Sciatic nerve (tissue), 2 donors: ENCODE results near the gene DRGX. TPM values are rescaled to one million over a fixed set of nuclear protein-coding genes. Genes with fewer than 3 reads are reported as not detected.

ENCODE experiments used
- ATAC-seq: fragments of 200-7000 bp; cut with Tn5 transposase; one replicate; pipeline ENCODE4 v1.9.1; 2020; ENCODE audit warnings: mild to moderate bottlenecking, moderate library complexity
- DNase-seq: peaks from one replicate; pipeline ENCODE4 v3.0.0-alpha.2; 2020; ENCODE audit warnings: low spot score
- intact Hi-C: fragments of 100-400 bp; cut with DNase I; formaldehyde crosslinking; loops from one replicate; pipeline ENCODE4 v1.14.2; 2022
- total RNA-seq: library from RNA; stranded (reverse); fragmentation: NEBNext Ultra II Directional; extraction: Animal tissue kit (Norgen Biotek cat#: 25700); gene quantifications from one replicate; pipeline ENCODE4 v1.2.1, GENCODE V29; 2021
- donor health status: DM: no; HTN: no; CAD: no.
- donor health status: DM: no; HTN: no; CAD: no.

Gene DRGX
- total RNA-seq, 1 donor from 2014 or later, result not detected

DNA sequence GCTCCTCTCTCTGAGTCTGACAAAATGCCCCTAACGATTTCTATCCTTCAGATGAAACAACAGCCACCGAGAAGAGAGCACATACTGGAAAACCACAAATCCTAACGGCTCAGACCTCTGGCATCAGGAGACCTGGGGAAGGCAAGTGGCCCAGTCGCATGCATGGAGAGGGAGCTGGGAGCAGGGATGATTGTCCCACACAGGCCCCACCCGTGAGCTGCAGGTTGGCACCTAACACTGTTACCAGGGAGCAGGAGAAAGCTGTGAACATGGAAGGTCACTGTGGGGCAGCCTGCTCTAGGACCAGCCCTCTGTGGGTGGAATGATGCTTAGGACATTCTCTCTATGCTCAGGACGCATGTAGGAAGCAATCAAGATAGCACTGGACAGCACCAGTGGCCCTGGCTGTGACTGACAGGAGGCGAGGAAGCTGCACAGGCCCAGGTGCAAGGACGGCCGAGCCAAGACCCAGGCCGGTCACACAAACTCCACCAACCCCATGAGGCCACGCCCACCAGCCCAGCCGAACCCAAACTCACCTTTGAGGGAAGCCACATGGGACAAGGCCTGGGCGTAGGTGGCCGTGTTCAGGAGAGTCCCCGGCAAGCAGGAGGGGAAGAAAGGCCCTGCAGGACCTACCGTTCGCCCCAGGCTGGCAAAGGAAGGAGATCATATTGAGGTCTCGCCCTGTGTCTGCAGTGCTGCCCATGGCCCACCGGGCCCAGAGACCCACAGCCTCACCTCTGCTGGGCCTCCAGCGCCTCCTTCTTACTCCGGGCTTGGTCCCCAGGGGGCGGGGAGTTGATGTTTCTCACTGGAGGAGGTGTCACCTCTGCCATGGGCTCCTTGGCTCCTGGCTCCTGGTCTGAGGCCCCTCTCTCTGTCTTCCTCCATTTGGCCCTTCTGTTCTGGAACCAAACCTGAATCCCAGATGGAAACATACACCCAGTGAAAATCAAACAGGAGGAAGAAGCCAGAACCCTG is 9.7 kb downstream of the DRGX start:
- intact Hi-C loops, result no loop called here
- no peak for ATAC-seq

DNA sequence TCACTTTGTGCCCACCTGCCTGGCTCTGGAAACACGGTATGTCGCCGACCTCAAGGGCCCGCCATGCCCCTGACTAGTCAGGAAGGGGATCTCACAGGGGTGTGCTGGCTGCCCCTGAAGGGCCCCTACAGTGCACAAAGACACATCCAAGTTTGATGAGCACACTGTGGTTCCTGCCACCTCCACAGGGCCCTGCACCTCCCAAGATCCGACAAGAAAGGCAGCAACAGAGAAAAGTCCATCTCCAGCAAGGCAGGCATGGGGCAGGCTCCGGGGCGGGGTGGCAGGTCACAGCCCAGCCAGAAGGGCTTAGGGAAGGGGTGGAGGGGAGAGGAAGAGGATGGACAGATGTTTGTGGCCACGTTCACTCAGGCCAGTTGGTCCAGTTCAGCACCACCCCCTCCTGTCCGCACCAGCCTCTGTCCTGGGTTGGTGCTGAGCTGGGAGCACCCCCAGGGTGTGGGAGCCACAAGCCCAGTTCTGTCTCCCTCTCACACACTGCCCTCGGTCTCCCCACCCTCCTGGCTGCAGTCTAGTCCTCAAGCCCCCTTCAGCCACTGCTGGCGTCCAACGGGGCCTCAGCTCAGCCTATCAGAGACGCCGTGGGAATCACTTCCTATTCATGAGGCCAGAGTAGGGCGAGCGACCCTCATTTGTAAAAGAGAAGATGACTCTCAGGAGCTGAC is 11.5 kb downstream of the DRGX start:
- intact Hi-C loops, result no loop called here
- ATAC-seq (no peak), DNase-seq (peak; percentile 35)

More for the DNA sequence above, 9.7 kb downstream of the DRGX start:
- no peak for DNase-seq

DNA sequence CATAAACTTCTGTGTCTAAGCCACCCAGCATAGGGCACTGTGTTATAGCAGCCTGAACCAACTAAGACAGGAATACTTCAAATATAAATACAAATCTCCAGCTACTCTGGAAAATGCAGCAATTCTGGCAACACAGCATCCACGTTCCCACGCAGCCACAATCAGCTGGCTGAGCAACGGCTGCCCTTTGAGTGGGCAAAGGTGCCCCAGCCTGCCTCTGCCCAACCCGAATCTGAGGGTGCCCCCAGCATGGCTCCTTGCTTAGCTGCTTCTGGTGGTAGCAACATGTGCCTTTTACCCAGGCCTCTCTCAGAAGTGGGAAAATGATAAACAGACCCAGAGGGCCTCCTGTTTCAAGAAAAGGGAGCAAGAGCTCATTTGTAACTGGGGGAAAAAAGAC is 12.0 kb downstream of the DRGX start:
- DNase-seq, result no peak

DNA sequence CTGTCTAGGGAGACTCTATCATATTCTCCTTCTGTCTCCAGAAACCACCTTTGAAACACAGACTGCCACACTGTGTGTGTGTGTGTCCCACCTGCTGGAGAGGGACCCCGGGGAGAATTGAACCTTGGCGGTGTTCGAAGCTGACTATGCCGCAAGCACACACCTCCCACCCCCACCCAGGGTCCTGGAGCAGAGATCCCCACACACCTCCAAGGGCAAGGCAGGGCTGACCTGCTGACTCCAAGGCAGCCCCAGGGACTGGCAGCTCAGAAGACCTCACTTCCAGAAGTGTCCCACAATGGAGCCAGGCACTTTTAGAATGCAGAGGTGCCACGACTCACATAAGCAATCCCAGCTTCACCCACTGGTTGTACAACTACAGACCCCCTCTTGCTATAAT is 13.1 kb downstream of the DRGX start:
- intact Hi-C loops, result no loop called here
- ATAC-seq, result no peak
- DNase-seq, result no peak

More for the DNA sequence above, 12.0 kb downstream of the DRGX start:
- intact Hi-C loops, result no loop called here
- ATAC-seq, result no peak

DNA sequence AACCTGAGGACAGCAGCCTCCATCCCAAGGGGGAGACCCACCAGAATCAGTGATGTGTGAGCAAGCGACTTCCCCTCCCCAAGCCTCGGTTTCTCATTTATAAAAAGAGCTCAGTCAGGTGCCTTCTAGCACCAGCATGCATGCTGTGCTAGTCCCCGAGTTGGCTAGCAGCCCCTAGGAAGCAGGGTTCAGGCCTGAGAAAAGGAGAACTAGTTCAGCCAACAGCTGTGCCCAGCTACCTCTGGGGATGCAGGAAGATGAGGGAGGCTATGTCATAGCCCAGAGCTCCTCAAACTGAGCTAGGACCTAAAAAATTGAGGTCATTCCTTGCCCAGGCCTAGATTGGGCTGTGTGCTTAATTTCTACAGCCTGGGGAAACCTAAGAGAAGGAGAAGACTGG is 13.7 kb downstream of the DRGX start:
- DNase-seq (no peak), ATAC-seq (no peak)
- intact Hi-C loops, result no loop called here

DNA sequence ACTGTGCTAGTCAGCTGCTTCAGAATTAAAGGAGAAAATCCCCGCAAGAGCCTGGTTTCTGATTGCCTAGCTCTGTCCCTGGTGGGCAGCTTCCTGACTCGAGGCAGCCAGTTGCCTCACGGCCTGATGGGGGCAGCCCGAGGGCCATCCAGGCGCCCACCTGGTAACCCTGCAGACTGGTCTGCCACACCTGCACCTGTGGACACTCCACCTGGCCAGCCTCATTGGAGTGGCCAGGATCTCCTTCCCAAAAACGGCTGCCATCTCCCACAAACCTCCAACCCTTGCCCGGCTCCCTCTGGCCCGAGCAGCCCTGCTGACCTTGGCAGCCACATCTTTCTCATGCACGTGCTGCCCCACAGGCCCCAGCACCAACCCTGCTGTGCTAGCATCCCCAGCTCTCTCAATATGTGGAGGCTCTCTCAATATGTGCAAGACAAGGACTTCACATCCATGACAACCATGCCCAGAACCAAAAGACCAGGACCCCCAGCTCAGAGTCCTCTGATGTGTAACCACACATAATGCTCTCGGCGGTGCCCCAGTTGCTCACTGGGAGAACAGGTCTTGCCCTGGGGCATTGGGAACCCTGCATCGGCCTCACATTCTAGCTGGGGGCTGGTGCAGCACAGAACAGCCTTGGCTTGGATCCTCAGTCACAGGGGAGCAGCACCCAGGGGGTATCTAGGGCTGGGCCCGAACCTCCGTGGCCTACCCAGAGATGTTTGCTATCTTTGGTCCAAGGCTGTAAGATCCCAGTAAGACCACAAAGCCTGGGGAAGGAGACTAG is 14.6 kb downstream of the DRGX start:
- DNase-seq, result peak; percentile 53
- ATAC-seq, result no peak
- intact Hi-C loops, result no loop called here

DNA sequence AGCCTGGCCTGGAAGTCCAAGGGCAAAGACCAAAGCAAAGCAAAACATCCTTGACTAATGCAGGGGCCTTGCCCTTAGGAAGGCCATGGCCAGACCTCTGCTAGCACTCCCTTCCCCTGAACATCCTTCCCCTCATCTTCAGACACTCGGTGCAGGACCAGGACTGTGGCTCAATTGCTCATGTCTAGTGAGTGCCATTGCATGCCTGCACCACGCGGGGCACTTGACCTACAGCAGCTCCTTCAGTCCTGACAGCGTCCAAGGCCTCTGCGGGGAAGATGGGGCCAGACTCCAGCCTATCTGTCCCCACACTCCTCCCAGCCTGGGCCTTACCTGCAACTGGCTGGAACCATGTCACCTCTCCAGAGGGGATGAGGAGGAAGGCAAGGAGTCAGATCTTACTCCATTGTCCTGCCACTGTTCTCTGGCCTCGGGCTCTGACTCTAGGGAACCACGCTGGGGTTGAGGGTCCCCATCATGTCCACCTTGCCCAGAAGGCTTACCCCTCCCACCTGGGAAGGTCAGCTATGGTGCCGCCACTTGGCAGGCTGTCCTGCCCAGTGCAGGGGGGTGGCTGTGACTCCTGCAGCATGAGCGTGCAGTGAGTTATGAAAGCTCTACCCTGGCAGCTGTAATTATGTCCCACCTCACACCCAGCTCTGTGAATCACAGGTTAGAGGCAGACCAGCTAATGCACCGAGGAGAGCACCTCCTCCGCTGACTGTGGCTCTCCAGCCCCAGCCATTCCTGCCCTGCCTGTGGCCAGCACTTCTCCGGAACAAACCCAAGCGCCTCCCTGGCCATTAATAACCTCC is 16.1 kb downstream of the DRGX start:
- intact Hi-C loops, result no loop called here
- ATAC-seq, result no peak
- no peak for DNase-seq

DNA sequence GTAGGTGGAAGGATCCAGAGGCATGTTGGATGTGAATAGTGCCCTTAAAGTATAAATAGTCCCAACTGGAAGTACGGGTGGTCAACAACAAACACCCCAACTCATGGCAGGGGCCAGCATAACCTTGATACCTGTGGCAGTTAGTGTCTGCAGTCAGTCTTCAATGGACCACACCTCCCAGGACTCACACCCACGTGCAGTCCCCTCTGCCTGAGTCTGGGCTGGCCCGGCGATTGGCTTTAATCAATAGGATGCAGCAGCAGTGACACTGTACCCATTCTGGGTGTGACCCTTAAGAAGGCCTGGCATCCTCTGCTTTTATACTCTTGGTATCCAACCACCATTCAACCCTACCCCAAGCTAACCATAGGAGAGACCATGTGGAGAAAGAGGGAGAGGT is 18.6 kb downstream of the DRGX start:
- no peak for ATAC-seq
- DNase-seq, result no peak

DNA sequence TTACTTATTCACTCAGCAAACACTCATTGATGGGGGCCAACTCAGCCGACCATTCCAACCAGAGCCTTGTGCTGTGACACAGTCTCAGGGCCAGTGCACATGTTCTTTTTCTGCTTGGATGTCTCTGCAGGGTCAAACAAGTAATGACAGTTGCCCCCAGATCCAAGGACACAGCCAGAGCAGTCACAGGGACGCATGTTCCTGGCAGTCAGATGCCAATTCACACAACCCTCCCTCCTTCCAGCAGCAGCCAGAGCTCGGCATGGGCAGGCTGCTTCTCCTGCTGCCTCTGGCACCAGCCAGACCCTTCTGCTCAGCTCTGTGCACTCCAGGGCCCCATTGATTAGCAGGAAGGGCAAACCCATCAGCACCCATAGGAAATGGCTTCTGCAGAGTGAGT is 20.3 kb downstream of the DRGX start:
- ATAC-seq, result no peak

More for the DNA sequence above, 18.6 kb downstream of the DRGX start:
- intact Hi-C loops, result no loop called here

DNA sequence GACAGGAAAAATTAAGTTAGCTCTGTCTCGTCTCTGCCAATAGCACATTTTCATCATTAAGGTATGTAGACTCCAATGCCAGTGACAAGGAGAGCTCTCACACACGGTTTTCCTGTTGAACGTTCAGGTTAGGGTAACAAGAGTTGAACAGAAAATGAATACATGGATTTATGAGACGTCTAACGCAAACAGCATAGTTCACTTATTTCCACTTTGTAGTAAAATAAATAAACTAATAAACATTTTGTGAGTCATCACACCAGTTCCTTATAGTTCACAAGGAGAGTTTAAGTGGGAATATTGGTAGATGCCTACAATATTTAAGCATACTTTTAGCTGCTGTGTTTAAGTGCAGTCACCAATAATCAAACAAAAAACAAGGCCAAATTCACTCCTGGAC is 21.1 kb downstream of the DRGX start:
- DNase-seq (no peak), ATAC-seq (no peak)
- intact Hi-C loops, result no loop called here

More for the DNA sequence above, 20.3 kb downstream of the DRGX start:
- DNase-seq, result no peak
- intact Hi-C loops, result no loop called here

DNA sequence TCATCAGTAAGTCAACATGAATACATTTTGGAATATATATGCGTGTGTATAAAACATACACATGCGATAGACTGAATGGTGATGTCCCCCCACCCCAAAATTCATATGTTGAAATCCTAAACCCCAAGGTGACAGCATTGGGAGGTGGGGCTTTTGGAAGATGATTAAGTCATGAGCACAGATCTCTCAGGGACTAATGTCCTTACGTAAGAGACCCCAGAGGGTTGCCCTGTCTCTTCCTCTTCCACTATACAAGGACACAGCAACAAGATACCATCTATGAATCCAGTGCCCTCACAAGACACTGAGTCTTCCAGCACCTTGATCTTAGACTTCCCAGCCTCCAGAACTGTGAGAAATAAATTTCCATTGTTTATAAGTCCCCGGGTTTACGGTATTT is 22.5 kb downstream of the DRGX start:
- DNase-seq, result no peak
- intact Hi-C loops, result no loop called here
- no peak for ATAC-seq

DNA sequence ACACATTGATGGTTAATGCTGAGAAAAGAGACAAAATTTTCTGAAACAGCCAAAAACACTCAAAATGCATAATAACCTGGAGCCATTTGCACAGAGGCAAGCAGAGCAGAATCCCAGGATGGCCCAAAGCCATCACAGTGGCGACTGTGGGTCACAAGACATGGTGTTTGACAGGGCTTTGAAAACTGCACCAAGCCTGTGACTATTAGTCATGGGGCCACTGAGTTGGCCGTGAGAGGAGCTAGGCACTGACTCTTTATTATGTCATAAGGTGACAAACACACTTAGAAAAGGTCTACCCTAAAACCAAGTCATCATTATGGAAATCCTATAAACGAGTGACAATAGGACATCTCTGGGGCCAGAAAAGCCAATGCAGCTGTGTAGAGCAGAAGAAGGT is 23.9 kb downstream of the DRGX start:
- intact Hi-C loops, result no loop called here
- ATAC-seq (no peak), DNase-seq (no peak)

DNA sequence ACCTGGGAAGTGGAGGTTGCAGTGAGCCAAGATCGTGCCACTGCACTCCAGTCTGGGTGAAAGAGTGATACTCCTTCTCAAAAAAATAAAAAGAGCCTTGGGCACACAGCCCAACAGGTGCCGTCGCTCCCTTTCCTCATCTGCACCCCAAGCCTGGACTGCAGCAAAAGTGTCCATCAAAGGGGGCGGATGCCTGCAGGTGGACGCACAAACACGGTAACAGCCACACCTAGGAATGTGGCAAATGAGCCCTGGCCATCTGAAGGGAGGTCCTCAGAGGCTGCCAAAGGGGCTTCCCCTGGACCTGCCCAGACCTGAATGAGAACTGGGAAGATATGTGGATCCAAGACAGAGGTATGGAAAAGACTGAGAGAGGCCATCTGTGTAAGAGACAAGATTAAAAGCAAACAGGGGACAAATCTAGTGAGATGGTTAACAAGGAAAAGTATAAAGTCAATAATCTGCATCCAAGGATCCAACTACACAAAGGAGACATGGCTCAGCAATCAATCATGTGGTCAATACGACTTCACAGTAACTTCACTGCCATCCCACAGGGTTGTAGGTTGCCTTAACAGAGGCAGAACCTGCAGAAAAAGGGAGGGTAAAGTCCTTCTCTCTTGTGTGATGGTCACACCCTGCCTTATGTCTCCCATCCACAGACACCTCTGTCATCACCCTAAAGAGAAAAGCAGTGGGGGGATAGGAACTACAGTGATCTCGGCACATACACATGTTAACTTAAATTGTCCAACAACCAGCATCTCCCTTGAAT is 25.4 kb downstream of the DRGX start:
- DNase-seq (no peak), ATAC-seq (no peak)
- intact Hi-C loops, result no loop called here

DNA sequence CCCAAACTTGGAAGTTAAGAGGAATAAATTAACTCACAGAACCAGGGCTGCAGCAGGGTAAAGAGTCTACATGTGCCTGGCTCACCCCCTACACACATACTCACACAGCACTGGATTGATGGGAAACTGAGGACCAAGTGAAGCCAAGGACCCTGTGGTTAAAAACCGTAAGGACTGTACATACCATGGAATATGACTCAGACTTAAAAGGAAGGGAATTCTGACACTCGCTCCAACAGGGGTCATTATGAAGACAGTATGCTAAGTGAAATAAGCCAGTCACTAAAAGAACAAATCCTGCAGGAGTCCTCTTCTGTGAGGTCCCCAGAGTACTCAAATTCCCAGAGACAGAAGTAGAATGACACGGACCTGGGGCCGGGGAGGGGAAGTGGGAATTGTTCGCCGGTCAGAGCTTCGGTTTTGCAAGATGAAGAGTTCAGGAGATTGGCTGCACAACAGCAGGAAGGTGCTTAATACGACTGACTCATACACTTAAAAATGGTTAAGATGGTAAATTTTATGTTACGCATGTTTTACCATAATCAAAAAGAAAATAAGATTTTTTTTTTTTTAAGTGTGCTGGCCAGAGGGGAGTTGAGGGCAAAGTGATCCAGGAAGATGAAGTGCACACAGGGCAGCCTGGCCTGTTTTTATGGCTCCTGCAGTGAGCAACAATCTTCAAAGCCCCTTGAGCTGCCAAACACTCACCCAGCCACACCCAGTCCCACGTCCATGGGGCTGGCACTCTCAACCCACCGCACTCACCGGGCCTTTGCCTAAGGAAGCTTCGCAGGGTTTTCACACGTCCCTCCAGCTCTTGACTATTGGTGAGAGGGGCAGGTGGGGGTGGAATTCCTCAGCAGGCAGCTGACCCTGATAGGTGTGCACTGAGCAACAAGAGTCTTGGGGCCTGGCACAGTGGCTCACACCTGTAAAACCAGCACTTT is 26.4 kb downstream of the DRGX start:
- ATAC-seq, result no peak
- intact Hi-C loops, result no loop called here
- DNase-seq, result no peak

DNA sequence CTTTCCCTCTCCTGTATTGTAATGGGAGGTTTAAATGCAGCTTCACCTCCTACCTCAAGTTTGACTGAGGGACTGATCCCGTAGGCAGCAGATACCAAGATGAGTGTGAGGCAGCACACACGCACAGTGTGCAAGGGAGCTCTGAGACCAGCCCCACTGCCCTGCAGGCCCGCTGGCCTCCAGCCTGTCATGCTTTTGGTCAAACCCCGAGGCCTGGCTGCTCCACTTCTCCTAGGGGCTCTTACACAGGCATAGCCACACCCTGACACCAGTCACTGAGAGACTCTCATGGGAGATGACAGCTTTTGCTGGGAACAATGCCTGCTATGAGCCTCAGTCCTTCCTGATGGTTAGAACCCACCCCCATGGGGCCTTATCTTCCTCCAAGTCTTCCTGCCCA is 27.6 kb downstream of the DRGX start:
- ATAC-seq (no peak), DNase-seq (no peak)
- intact Hi-C loops, result no loop called here

DNA sequence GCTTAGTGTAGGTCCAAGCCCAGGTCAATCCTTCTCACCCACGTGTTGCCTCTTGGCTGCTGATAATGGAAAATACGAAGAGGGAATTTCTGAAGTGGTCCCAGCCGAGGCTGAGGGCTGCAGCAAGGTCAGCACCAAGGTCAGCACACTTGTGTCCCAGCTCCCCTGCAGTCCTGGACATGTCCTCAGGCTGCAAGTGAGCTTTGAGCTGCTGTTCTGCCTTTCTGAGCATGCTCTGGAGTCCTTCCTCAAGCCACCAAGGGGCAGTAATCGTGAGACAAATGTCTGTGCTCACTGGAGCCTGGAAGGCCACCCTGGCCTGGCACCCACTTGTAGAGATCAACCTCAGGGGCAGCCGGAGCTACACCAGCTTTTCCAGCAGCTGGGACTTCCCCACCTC is 28.3 kb downstream of the DRGX start:
- intact Hi-C loops, result no loop called here
- ATAC-seq (no peak), DNase-seq (no peak)

DNA sequence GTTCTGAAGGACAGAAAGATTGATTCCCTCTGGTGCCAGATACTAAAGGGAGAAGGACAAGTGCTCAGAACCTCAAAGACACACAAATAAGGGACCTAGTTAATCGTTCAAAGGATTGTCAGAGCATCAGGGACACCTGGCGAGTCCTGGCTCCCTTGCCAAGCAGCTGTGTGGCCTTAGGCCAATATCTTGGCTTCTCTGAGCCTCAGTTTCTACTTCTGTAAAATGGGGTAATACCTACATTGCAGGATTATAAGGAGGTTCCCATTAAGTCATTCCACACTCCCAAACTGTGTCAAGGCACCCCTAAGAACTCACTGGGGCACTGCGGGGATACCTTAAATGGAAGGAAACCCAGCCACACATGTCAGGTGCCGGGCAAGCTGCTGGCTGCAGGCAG is 29.4 kb downstream of the DRGX start:
- intact Hi-C loops, result no loop called here

More for the DNA sequence above, 29.4 kb downstream of the DRGX start:
- no peak for ATAC-seq
- DNase-seq, result no peak
